GM10847 (cell line): ENCODE measurements around the gene ZNF552.

Experiments
- POLR2A ChIP-seq: IDR thresholded peaks from 2 replicates; pipeline ENCODE4 v1.6.1; 2011; ENCODE audit not compliant: insufficient read length; ENCODE audit errors: extremely low read depth

ZNF552 gene

GRCh38 chr19:57813919-57814504, 701 bp downstream of the ZNF552 start:
- TF ChIP-seq POLR2A, result no peak

- no peak for TF ChIP-seq POLR2A
These were observed 2.5 kb downstream of the ZNF552 start for GRCh38 chr19:57812226-57812625.

- no peak for TF ChIP-seq POLR2A
These were observed 7.2 kb downstream of the ZNF552 start for GRCh38 chr19:57807541-57807940.

- no peak for TF ChIP-seq POLR2A
These were observed 11.0 kb downstream of the ZNF552 start for GRCh38 chr19:57803594-57804325.

- no peak for TF ChIP-seq POLR2A
These were observed 11.5 kb downstream of the ZNF552 start for GRCh38 chr19:57803265-57803593.

- no peak for TF ChIP-seq POLR2A
These were observed 12.4 kb downstream of the ZNF552 start for GRCh38 chr19:57802269-57802668.

GRCh38 chr19:57800696-57801095, 14.0 kb downstream of the ZNF552 start:
- no peak for TF ChIP-seq POLR2A

GRCh38 chr19:57789288-57789687, 25.4 kb downstream of the ZNF552 start:
- TF ChIP-seq POLR2A, result no peak

GRCh38 chr19:57788114-57788692, 26.5 kb downstream of the ZNF552 start:
- TF ChIP-seq POLR2A, result no peak

GRCh38 chr19:57786906-57787305, 27.8 kb downstream of the ZNF552 start:
- TF ChIP-seq POLR2A, result no peak

GRCh38 chr19:57786286-57786685, 28.4 kb downstream of the ZNF552 start:
- no peak for TF ChIP-seq POLR2A

GRCh38 chr19:57779220-57779845, 35.4 kb downstream of the ZNF552 start:
- TF ChIP-seq POLR2A, result no peak

- no peak for TF ChIP-seq POLR2A
These were observed 36.4 kb downstream of the ZNF552 start for GRCh38 chr19:57778336-57778735.

- no peak for TF ChIP-seq POLR2A
These were observed 37.9 kb downstream of the ZNF552 start for GRCh38 chr19:57776764-57777296.

- TF ChIP-seq POLR2A, result no peak
These were observed 41.2 kb downstream of the ZNF552 start for GRCh38 chr19:57773488-57773887.

GRCh38 chr19:57771417-57771816, 43.3 kb downstream of the ZNF552 start:
- TF ChIP-seq POLR2A, result no peak
